NCI-H128 (cell line): ENCODE results near the gene APOM.

Experiments used
- DNase-seq: peaks from one replicate; lab custom pipeline; 2025; ENCODE audit not compliant: unreplicated experiment; lab: John Stamatoyannopoulos, UW

Gene APOM

GRCh38 chr6:31702819-31703716, 47.4 kb downstream of the APOM start, which contains the start of gene ABHD16A:
Gene ABHD16A (minus strand): TSS chr6:31703324. CDS start chr6:31703281, 43 bp downstream.
- DNase-seq = peak; percentile 89

GRCh38 chr6:31705931-31706330, 50.2 kb downstream of the APOM start:
- DNase-seq = no peak

- DNase-seq = no peak
Measured at GRCh38 chr6:31706599-31706998, 50.9 kb downstream of the APOM start, which contains the start of gene LY6G6F. Gene LY6G6F (plus strand): TSS chr6:31706866. CDS start chr6:31706907, 41 bp downstream.

GRCh38 chr6:31707701-31708100, 52.0 kb downstream of the APOM start:
- no peak for DNase-seq
